NCI-H748 treated with DMSO at 0.1 percent for 48 hours (cell line): ENCODE results near the gene P2RX3.
A peak's percentile ranks its signal among the peaks of the same experiment; 100 is the strongest.
"Not testable (repeated sequence)": the region's sequence is repeated elsewhere in the genome, so short reads cannot be mapped to it uniquely, and the experiment has no call there.

Experiments
- DNase-seq: peaks from one replicate; lab custom pipeline; 2025; lab: John Stamatoyannopoulos, UW

The P2RX3 gene

DNA sequence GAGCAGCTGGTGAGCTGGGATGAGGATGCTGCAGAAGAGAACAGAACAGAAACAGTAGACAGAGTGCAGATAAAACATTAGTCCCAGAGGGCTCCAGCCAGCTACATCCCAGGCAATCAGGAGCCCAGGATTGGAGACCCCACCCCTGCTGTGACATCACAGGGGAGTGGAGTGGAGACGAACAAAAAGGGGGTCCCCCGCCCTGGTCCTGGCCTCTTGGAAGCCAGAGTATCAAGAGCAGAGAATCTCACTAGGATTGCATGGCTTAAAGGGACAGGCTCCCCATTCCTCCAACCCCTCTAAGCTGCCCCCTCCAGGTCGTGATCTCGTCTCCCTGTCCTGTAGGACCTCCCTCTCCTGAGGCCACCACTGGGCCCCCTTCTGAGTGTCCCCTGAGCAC is at the start of gene P2RX3:
TSS of gene P2RX3 (plus strand) at position 211 of the 400 bp plus-strand sequence. CDS start 199 bp downstream, outside the sequence.
- no peak for DNase-seq

DNA sequence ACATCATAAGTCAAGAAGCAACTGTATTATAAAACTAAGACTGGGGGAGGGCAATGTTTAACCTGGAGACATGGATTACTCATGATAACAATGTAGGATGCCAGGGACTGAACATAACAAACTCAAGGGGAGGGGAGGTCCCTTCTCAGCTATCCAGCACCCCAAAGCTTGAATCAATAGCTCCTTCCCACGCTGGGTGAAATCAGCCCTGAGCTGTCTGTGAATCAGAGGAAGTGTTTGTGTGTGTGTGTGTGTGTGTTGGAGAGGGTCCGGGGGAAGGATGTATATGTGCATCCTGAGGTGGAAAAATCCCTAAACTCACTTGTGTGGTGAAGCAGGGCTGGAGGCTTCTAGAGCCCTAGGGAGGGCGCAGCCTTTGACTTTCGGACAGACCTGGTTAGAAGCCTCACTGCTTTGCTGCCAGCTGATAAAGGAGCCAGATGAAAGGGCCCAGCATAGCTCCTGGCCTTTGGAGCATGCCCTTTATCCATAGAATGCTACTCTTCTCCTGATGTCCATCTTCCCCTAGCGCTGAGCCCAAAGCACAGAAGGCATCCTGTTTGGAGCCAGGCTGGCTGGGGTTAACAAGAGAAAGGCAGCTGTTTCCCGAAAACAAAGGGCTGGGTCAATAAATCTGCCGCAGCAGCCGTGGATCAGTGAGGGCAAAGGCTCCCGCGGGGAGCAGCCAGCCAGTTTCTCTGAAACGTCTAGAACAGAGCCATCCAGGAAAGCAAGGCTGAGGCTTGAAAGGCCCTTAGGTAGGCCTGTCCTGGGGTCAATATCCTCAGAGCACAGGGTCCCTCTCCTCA is 49.2 kb upstream of the P2RX3 start:
- peak; percentile 21 for DNase-seq

DNA sequence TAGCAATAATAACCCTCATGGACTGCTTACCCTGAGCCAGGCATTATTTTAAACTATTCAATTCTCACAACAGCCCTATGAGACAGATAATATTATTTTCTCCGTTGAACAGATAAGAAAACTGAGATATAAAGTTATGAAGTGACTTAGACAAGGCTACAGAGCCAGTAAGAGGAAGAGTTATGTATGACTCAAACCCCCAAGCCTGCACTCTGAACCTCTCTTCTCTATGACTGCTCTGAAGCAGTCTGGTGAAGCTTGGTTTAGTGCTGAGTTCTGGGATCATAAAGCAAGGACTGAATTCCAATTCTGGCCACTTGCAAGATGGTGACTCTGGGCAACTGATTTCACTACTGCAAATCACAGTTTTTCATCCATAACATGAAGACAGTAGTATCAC is 47.9 kb upstream of the P2RX3 start:
- no peak for DNase-seq

DNA sequence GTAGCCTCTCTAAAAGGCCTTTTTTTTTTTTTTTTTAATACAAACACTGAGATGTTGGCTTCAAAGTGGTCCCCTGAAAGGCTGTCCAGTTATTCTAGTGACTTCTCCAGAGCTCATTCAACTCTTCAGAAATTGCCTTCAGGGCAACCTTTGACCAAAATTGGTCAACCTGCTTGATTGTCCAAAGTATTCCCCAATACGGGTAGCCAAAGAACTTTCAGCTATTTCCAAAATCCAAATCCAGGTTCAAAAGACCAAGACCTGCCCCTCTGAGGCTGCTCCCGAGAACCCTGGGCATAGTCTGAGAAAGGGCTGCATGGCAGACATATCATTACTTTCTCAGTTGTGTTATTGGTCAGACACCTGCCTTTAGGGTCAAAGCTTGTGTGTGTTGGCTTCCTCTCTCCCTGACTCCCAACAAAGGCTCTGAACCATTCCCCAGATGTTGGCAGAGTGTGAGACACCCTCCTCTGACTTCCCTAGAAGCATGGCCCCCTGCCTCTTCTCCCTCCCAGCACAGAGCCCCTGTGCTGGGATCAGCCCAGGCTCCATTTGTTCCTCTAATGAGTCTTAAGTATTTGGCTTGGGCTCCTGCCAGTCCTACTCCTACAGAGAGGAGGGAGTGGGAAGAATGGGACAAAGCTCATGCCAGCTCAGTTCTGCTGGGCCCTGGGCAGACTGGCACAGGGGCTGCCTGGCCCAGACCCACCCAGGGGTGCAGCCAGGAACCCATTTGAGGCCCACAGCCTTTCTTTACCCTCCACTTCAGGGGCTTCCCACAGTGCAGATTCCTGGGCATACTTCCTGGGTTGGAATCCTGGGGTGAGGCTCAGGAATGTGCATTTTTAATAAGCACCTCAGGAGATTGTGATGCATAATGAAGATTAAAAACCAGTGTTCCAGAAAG is 43.7 kb upstream of the P2RX3 start:
- no peak for DNase-seq

DNA sequence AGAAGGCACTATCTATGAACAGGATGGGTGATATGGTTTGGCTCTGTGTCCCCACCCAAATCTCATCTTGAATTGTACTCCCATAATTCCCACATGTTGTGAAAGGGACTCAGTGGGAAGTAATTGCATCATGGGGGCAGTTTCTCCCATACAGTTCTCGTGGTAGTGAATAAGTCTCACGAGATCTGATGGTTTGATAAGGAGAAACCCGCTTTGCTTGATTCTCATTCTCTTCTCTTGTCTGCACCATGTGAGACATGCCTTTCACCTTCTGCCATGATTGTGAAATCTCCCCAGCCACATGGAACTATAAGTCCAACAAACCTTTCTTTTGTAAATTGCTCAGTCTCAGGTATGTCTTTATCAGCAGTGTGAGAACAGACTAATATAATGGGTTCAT is 41.9 kb upstream of the P2RX3 start:
- not testable (repeated sequence) for DNase-seq

DNA sequence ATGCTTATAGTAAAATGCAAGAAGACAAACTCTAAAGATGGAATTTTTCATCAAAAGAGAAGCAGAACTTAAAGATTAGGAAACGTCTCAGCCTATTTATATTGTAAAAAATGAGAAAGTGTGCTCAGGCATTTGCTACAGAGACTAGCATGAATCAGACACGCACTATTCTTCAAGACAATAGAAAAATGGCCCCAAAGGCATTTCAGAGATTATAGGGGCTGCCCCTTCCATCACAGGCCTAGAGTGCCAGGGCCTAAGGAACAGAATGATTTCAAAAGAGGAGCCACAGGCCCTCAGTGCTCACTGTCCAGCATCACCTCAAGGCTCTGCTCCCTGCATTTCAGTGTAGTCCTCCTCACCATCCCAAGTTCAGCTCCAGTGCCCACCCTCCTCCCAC is 40.9 kb upstream of the P2RX3 start:
- DNase-seq = no peak

DNA sequence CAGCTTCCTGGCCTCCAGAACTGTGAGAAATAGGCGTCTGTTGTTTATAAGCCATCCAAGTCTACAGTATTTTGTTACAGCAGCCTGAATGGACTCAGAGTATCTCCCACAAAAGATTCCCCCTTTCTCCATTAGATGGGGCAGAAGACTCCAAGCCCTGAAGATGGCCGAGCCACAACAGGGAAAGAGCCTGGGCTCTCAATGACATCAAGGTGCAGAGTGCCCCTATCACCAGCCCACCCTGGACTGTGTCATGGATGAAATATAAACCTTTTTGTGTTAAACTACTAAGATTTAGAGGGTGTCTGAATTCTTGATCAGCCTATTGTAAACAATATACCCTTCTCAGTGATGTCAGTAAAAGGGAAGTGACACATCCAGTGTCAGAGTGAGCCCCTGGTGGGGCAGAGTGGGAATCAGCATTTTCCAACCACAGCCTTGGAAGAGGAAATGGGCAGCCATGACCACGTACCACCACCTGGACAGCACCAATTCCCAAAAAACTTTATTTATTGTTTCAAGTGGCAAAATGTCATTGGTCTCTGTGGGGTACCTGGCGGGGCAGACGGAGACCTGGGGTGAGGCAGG is 38.9 kb upstream of the P2RX3 start:
- no peak for DNase-seq

DNA sequence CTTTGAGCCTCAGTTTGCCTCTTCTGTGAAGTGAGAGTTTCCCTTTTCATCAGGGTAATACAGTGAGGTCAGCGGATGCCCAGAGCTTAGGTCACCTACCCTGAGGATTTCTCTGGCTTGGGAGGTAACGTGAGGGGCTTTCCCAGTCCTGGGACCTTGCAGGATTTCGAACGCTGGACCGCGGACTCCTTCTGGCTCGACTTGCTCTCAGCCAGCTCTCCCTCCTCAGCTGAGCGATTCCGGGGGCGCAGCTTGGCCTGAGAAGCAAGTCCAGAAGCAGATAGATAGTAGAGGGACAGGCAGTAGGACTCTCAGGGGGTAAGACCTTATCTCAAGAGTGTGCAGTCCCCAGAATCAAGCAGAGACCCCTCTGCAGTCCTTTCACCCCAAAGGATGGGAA is 37.4 kb upstream of the P2RX3 start:
- no peak for DNase-seq

DNA sequence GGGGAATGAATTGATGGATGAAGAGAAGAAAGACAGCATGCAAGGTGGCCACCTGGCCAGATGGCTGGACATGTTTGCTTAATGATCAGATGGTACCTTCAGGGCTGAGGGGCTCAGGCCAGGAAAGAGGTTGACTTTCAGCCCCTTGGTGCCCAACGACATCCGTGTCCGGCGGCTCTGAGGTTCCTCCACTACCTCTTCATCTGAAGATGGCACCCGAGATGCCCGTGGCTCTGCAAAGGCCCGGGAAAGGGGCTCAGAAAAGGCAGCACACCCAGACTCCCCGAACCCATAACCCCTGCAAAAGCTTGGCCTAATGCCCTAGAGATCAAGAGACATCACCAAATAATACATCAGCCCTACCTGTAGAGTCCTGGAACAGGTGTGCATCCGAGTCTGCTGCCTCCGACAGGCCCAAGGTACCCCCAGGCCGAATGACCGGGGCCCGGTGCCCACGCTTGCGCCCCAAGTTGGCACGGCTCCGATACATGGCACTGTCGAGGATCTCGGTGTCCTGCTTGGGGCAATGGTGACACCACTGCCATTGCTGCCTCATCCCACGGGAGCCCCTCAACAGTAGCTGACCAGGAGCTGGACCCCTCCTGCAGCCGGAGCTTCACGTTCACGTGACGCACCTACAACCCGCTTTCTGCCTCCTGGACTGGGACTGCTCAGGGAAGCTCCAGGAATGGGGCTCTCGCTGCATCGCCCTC is 36.3 kb upstream of the P2RX3 start:
- DNase-seq = no peak

DNA sequence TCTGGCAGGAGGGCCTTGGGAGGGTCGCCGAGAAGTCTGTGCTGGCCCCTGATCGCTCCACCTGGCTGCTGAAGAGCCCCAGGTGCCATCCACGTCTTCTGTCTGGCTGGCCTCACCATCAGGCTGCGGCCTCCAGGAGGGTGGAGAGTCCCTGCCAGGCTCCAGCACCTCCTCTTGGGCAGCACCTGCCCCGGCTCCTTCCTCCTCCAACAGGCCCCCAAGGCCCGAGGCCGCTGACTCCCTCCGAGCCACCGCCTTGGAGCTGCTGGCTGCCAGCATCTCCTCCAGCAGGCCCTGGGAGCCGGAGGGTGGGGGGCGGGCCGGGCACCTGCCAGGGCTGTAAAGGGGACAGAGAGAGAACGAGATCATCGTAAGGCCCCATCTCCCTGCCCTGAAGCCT is 35.7 kb upstream of the P2RX3 start:
- no peak for DNase-seq

DNA sequence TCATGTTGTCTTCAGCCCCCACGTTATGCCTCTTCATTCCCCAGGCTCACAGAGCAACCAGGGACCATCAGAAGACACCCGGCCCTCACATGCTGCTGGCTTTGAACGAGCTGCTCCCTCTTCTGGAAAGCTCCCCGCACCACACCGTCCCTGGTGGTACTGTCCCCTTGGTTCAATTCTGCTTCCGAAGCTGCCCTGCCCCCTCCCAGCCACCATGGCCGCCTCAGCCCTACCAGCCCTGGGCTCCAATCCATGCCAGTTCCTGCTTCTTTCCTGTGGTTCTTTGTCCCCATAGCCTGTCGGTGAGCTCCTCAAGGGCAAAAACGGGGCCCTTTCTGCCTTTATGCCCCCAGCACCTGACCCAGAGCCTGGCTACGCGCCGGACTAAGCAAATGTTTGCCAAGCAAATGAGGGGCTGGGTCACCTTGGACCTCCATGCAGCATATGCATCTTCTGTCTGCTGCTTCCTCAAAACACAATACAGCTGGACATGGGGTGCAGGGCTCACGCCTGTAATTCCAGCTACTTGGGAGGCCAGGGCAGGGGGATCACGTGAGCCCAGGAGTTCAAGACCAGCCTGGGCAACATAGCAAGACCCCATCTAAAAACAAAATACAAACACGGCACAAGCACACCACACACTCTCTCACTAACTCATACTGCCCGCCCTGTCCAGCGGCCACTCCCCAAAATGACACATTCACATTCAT is 34.7 kb upstream of the P2RX3 start:
- no peak for DNase-seq

DNA sequence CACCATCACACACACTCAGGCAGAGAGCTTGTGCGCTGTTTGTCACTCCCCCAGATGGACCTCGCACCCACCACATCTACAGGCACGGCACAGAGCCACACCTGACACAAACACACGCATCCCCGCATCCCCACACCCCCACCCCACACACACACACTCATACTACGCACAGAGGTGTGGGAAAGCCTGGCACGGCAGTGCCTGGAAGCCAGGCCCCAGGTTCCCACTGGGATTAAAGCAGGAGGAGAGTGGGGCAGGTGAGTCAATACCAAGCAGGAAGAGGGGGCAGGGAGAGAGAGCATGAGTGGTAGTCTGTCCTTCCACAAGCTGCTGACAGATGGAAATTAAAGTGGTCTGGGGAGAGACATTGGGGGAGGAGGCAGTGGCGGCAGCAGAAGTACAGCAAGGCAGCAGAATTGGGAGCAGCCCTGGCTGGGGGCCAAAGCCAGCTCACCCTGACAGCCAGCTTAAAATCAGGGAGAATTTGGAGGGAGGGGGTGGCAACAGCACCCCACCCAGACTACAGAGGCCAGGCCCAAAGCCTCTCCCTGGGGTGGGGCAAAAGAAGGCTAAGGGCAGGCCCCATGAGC is 34.1 kb upstream of the P2RX3 start:
- DNase-seq = no peak

DNA sequence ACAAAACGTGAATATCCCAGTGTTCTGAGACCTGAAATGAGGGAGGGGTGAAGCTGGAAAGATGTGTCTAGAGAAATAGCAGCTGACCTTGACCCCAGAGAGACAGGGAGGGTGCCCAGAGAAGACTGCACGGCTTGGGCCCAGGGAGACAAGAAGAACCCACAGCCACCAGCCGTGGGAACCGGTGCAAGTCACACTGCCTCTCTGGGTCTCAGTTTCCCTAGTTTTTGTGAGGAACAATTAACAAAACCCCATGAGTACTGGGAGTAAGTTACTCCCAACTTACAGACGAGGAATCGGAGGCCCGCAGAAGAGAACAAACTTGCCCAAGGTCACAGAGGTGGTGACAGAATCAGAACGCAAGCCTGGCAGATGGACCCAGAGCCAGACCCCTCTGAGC is 32.6 kb upstream of the P2RX3 start:
- no peak for DNase-seq

DNA sequence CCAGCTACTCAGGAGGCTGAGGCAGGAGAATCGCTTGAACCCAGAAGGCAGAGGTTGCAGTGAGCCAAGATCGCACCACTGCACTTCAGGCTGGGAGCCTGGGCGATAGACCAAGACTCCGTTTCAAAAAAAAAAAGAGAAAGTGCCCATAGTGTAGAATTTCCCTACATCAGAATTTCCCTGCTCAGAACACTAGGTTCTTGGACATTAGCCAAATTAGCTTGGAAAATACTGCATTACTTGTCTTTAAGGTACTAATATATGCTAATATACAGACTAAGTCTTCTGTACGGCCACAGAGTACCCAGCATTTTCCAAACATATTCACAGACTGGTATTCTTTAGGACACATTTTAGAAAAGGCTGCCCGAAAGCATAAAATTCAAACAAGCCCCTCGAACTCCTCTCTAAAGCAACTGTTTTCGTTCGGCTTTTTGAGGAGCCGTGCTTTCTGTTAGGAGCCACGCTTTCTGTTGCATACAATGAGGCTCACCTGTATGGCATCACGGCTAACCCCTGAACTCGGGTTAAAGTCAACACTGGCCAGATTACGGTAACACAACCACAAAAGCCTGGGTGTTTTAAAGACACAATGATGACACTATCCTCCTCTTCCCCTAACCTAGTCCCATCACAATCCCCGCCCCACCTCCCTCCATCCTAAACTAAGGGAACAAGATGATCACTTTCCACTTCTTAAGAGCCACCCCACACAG is 31.8 kb upstream of the P2RX3 start:
- DNase-seq = no peak

DNA sequence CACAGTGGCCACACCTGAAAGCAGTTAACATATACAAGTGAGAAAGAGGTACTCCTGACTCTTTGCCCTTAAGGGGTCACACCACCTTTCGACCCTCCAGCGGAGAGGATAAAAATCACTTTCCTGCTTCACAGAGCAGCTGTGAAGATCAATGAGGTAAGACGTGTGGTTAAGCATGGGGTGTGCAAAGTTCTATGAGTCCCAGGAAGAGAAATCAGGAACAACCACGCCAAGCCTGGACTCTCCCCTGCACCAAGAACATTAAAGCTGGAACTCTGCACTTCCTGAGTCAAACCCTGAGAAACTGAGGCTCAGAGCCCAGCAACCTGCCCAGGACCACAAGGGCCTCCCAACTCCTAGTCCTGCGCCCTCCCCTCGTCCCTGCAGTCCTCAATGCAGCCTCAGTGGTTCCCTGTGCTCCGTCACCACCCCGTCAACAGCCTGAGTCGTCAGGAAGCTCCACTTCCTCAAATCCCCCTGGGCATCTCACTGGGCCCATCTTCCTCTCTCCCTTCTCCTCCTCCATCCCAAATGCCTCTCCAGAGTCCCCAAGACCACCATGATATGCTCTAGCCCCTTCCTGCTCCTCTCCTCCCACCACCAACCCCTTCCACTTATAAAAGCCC is 31.1 kb upstream of the P2RX3 start:
- no peak for DNase-seq

DNA sequence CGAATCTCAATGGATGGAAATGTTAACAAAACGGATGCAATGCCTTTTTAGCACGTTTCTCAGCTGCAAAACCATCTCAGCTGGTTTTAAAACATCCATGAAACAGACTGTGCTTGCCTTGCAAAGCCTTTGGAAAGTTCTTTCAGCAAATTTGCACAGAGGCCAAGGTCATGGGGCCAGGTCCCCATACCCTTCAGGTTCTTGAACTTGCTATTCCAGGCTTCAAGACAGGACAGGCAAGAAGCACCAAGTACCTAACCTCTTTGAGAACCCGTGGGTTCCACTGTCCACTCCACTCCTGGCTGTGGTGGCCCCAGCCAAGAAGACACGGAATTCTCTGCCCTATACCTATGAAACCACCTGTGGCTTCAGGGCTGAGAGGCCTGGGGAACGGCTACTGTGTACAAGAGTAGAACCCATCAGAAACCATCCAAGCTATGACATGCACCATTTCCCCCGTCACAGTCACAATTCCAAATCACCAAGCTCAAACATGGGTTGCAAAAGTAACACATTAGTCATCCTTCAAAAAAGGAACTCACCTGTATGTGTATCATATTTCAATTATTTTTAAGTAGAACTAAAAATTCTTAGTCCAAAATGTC is 30.4 kb upstream of the P2RX3 start:
- no peak for DNase-seq

DNA sequence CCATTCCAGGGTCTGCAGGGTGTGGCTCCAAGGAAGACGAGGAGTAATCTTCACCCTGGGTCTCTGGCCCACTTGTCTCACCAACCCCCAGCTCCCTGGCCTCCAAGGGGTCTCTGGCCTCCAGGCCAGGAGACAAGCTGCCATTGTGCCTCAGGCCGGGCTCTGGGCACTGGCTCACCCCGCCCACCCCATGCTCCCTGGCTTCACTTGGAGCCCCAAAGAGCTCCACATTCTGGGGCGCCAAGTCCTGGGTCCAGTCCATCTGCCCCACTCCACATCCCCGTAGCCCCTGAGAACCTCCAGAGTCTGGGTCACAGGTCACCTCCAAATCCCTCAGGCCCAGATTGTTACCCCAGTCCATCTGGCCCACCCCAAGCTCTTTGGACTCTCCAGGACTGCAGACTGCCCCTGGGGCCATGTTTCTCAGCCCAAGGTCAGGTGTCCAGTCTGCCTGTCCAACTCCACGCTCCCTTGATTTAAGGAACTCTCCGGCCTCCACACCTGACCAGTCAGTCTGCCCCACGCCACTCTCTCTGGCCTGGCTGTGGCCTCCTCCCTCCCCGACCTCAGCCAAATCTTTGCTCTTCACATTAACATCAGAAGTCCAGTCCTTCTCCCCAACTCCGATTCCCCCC is 29.6 kb upstream of the P2RX3 start:
- no peak for DNase-seq

DNA sequence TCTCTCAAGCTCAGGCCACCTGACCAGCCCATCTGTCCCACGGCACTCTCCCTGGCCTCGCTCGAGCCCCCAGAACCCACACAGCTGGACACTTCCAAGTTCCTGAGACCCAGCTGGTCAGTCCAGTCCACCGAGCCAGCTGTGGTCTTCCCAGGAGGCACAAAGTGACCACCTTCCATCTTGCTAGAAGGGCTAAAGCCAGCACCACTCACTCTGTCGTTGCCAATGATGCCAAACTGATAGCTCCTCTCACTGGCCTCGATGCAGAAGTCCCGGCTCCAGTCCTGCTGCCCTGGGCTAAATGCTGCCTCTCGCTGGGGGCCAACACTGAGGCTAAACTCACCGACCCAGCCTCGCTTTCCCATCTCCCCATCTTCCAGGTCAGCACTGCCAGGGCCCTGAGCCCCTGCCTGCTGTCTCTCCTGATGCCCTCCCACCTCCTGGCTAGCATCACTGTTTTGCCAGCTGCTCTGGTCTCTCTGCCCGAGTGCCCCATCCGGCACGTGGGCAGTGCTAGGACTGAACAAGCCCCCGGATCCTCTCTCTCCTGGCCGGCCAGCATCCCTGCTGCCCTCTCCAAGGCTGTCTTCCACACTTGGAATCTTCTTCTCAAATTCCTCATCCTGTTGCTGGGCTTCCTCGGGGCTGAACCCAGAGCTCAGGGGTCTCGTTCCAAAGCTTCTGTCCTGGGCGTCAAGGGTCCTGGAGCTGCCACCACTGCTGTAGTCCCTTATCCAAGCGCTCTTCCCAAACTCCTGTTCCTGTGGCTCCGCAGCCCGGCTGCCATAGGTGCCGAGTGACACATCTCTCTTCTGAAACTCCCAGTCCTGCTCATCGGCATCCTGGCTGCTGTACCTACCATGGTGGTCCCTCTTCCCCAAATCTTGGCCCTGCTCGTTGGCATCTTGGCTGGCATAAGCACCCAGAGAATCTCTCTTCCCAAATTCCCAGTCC is 28.8 kb upstream of the P2RX3 start:
- no peak for DNase-seq
